Ramos (cell line): Measurements from ENCODE around the gene MAP7D1.

ENCODE experiments used
- in situ Hi-C: fragments of 300-500 bp; cut with MboI; formaldehyde crosslinking; loops from one replicate; pipeline ENCODE4 v1.14.3; 2022; ENCODE audit warnings: low sequenced_read_pairs; ENCODE audit not compliant: unreplicated experiment

The MAP7D1 gene

GRCh38 chr1:36126005-36126716 is 29.8 kb upstream of the MAP7D1 start:
- in situ Hi-C loops: no loop called here

DNA sequence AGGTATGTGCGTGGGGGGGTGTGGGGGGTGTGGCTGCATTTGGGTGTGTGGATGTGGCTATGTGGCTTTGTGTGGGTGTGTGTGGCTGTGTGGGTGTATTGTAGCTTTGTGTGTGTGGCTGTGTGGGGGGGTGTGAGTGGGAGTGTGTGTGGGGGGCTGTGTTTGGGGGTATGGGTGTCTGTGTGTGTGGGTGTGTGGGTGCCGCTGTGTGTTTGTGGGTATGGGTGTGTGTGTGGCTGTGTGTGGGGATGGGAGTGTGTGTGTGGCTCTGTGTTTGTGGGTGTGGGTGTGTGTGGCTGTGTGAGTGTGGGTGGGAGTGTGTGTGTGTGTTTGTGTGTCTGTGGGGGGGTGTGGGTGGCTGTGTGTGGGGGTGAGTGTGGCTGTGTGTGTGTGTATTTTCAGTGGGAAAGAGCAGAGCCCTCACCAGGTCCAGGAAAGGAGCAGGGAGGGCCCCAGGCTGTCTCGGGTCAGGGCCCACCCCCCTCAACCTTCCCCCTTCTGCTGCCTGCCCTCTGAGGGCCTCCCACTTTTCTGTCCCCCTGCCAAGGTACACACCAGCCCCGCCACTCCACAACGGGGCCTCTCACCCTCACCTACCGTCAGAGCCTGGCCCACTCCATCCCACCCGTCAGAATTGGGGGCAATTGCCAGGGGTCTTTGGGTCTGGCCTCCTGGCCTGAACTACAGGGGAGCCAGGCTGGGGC is 29.0 kb upstream of the MAP7D1 start:
- in situ Hi-C loops: no loop called here

- in situ Hi-C loops: no loop called here
Observed at GRCh38 chr1:36128126-36128904, 27.6 kb upstream of the MAP7D1 start.

GRCh38 chr1:36128905-36129206 is 27.1 kb upstream of the MAP7D1 start:
- in situ Hi-C loops: no loop called here

GRCh38 chr1:36132029-36132428 is 23.9 kb upstream of the MAP7D1 start:
- in situ Hi-C loops: no loop called here

DNA sequence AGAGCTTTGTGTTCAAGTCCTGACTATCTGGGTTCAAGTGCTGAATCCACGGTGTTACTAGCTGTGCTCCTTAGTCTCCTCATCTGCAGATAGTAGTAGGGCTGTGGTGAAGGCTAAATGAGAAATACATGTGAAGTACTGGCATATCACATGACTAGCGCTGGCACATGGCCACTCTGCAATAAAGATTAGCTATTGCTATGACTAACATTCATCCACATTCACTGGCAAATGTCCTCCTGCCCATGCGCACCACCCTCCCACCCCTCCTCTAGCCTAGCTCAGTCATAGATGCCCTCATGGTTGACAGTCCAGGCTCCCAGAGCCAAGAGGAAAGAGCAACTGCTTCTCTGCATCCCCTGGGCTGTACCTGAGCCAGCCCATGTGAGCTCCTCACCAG is 22.5 kb upstream of the MAP7D1 start:
- in situ Hi-C loops: no loop called here

GRCh38 chr1:36134031-36134430 is 21.9 kb upstream of the MAP7D1 start:
- in situ Hi-C loops: no loop called here

DNA sequence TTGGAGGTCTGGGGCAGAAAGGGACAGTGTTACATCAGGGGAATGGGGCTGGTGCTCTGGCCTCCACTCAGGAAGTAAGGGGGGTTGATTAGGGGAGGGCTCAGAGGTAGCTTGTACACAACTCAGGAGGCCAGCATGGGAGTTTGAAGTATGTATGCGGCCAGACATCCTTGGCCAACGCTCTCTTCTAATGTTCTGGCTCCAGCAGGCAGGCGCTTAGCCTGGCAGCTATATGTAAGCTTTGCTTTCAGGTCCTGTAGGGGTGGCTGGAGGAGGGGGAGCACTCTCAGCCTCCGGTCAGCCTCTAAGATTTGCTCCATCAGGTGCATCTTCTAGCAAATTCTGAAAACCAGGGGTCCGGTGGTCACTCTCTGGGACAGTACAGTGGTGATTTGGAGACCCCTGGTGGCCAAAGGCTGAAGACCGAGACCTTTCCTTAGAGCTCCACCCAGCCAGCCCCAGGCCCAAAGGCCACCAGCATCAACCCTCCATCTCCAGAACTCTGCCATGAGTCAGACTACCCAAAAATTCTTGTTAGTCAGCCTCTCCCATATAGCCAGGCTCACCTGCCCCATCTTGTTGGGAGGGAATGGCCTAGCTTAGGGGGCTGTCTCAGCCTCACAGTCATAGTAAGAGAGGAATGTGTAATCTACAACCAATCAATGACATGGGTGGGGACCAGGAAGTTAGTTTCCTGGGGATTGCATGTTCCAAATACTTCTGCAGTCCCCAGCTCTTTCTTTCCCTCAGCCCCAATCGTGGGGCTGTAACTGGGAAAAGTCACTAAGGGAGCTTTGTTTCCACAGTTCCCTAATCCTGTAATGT is 21.2 kb upstream of the MAP7D1 start:
- in situ Hi-C loops: no loop called here

- in situ Hi-C loops: no loop called here
Observed at GRCh38 chr1:36135330-36135667, 20.7 kb upstream of the MAP7D1 start.

- in situ Hi-C loops: no loop called here
Observed at GRCh38 chr1:36135796-36136195, 20.2 kb upstream of the MAP7D1 start.

GRCh38 chr1:36136535-36136934 is 19.4 kb upstream of the MAP7D1 start:
- in situ Hi-C loops: no loop called here

GRCh38 chr1:36137226-36137625 is 18.7 kb upstream of the MAP7D1 start:
- in situ Hi-C loops: no loop called here

- in situ Hi-C loops: no loop called here
Observed at GRCh38 chr1:36137776-36138175, 18.2 kb upstream of the MAP7D1 start.

GRCh38 chr1:36139521-36139920 is 16.4 kb upstream of the MAP7D1 start:
- in situ Hi-C loops: no loop called here

GRCh38 chr1:36142121-36142520 is 13.8 kb upstream of the MAP7D1 start:
- in situ Hi-C loops: loop anchor here (5.0 kb wide), 1 partner anchor 35 kb away; no protein-coding TSS in a partner anchor

DNA sequence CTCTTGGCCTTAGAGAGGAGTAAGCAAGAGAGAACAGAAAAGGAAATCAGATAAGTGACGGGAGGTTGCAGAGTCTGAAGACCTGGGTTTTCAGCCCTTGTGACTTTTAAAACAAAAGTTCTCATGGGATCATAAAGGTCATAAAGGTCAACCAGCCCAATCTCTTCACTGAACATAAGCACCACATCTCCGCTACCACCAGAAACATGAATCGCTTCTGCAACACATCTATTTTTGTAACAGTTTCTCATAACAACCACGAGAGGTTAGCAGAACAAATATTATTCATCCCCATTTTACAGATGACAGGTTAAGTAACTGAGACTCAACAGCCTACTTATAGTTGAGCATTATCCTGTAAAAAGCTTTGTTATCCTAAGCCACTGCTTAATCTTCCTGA is 12.5 kb upstream of the MAP7D1 start:
- in situ Hi-C loops: loop anchor here (5.0 kb wide), 1 partner anchor 36 kb away; no protein-coding TSS in a partner anchor

GRCh38 chr1:36144413-36144812 is 11.5 kb upstream of the MAP7D1 start:
- in situ Hi-C loops: loop anchor here (5.0 kb wide), 1 partner anchor 37 kb away; no protein-coding TSS in a partner anchor

DNA sequence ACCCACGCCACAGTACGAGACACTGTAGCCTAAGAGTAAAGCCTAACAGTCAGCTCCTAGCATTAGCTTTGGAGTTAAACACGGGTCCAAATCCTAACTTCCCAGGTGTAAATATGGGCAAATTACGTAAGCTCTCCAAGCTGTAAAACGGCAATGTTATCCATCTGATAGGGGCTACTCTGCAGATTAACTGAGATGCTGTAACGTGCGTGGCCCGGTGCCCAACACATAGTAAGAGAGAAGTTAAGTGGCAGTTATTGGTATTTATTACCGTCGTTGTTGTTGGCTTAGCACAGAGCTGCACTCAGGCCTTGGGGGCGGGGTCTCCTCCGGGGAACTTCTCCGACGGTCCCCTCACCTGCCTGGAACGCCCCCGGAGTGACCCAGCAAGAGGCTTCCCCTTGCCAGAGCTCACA is 7.1 kb upstream of the MAP7D1 start:
- in situ Hi-C loops: no loop called here

- in situ Hi-C loops: no loop called here
Observed at GRCh38 chr1:36149237-36149972, 6.6 kb upstream of the MAP7D1 start, which contains the start of gene TRAPPC3. Gene TRAPPC3, minus strand, starts transcription at chr1:36149486. Its CDS starts 108 bp downstream, at chr1:36149378.

DNA sequence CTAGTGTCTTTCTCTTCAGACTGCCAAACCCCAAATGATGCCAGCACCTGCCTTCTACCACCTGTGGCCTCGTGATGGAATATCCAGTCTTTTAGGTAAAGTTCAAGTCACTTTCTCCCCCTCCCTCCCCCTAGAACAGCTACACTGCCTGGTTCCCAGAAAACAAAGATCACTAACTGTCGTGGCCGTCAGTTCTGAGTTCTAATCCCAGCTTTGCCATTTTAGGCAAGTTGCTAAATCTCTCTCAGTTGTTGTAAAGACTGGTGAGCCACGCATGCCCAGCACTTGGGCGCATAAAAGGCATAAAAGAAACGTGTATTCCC is 6.0 kb upstream of the MAP7D1 start:
- in situ Hi-C loops: loop anchor here (5.0 kb wide), 1 partner anchor 37 kb away; no protein-coding TSS in a partner anchor
